SK-N-SH treated with all-trans-retinoic acid at 6 μM for 48 hours (cell line): Measurements from ENCODE around the gene CCL17.

Source experiments
- ATAC-seq: fragments of 200-7000 bp; cut with Tn5 transposase; 3 replicates; pipeline ENCODE4 v1.9.1; 2020; ENCODE audit warnings: mild to moderate bottlenecking, moderate library complexity
- ARNTL ChIP-seq: fragments of 450-650 bp; formaldehyde crosslinking; IDR thresholded peaks from 2 replicates; pipeline ENCODE4 v1.5.0; 2020; ENCODE audit warnings: low read depth, mild to moderate bottlenecking, moderate library complexity, borderline replicate concordance
- CREB5 ChIP-seq: fragments of 250-450 bp; sonication (Bioruptor Pico); IDR thresholded peaks from 2 replicates; pipeline ENCODE4 v1.5.1; 2020; ENCODE audit warnings: low read depth, mild to moderate bottlenecking, moderate library complexity
- CSDC2 ChIP-seq: fragments of 250-450 bp; sonication (Bioruptor Pico); IDR thresholded peaks from 2 replicates; pipeline ENCODE4 v1.5.0; 2020; ENCODE audit warnings: mild to moderate bottlenecking, moderate library complexity
- CSRNP3 ChIP-seq: fragments of 250-450 bp; sonication (Bioruptor Pico); IDR thresholded peaks from 2 replicates; pipeline ENCODE4 v1.5.1; 2021; ENCODE audit warnings: mild to moderate bottlenecking, moderate library complexity
- ESRRG ChIP-seq: fragments of 250-450 bp; sonication (Bioruptor Pico); IDR thresholded peaks from 2 replicates; pipeline ENCODE4 v1.6.1; 2021; ENCODE audit warnings: mild to moderate bottlenecking
- GLIS3 ChIP-seq: fragments of 250-450 bp; sonication (Bioruptor Pico); IDR thresholded peaks from 2 replicates; pipeline ENCODE4 v1.5.0; 2020; ENCODE audit warnings: mild to moderate bottlenecking, moderate library complexity
- ISL1 ChIP-seq: fragments of 250-450 bp; sonication (Bioruptor Pico); IDR thresholded peaks from 2 replicates; pipeline ENCODE4 v2.1.2; 2022; ENCODE audit warnings: mild to moderate bottlenecking, moderate library complexity
- OSR1 ChIP-seq: fragments of 250-450 bp; sonication (Bioruptor Pico); IDR thresholded peaks from 2 replicates; pipeline ENCODE4 v1.8.0; 2022; ENCODE audit warnings: moderate library complexity, mild to moderate bottlenecking, inconsistent platforms
- PATZ1 ChIP-seq: fragments of 250-450 bp; sonication (Bioruptor Pico); IDR thresholded peaks from 2 replicates; pipeline ENCODE4 v1.8.0; 2020; ENCODE audit warnings: mild to moderate bottlenecking, moderate library complexity, borderline replicate concordance
- PPARA ChIP-seq: fragments of 250-450 bp; sonication (Bioruptor Pico); IDR thresholded peaks from 2 replicates; pipeline ENCODE4 v1.5.0; 2020; ENCODE audit warnings: mild to moderate bottlenecking, borderline replicate concordance
- RARB ChIP-seq: fragments of 250-450 bp; sonication (Bioruptor Pico); IDR thresholded peaks from 2 replicates; pipeline ENCODE4 v1.8.0; 2021; ENCODE audit warnings: mild to moderate bottlenecking, moderate library complexity
- SNAI2 ChIP-seq: fragments of 250-450 bp; sonication (Bioruptor Pico); IDR thresholded peaks from 2 replicates; pipeline ENCODE4 v1.5.0; 2020; ENCODE audit warnings: mild to moderate bottlenecking, moderate library complexity
- TCF4 ChIP-seq: fragments of 250-450 bp; sonication (Bioruptor Pico); IDR thresholded peaks from 2 replicates; pipeline ENCODE4 v1.8.0; 2021; ENCODE audit warnings: mild to moderate bottlenecking, moderate library complexity, borderline replicate concordance
- TOX ChIP-seq: fragments of 250-450 bp; sonication (Bioruptor Pico); IDR thresholded peaks from 2 replicates; pipeline ENCODE4 v1.8.0; 2021; ENCODE audit warnings: mild to moderate bottlenecking, moderate library complexity, borderline replicate concordance
- TSHZ2 ChIP-seq: fragments of 250-450 bp; sonication (Bioruptor Pico); IDR thresholded peaks from 2 replicates; pipeline ENCODE4 v1.5.0; 2020; ENCODE audit warnings: mild to moderate bottlenecking, moderate library complexity
- ZC3H10 ChIP-seq: fragments of 250-450 bp; sonication (Bioruptor Pico); IDR thresholded peaks from 2 replicates; pipeline ENCODE4 v1.5.1; 2021; ENCODE audit warnings: mild to moderate bottlenecking, moderate library complexity
- ZFP3 ChIP-seq: fragments of 250-450 bp; sonication (Bioruptor Pico); IDR thresholded peaks from 2 replicates; pipeline ENCODE4 v1.5.0; 2020; ENCODE audit warnings: mild to moderate bottlenecking, moderate library complexity
- ZNF565 ChIP-seq: fragments of 450-650 bp; formaldehyde crosslinking; conservative IDR thresholded peaks from 2 replicates; pipeline ENCODE4 v1.5.0; 2020; ENCODE audit warnings: low read depth, mild to moderate bottlenecking, moderate library complexity
- ZNF70 ChIP-seq: fragments of 450-650 bp; formaldehyde crosslinking; IDR thresholded peaks from 2 replicates; pipeline ENCODE4 v1.5.0; 2020; ENCODE audit warnings: mild to moderate bottlenecking, moderate library complexity
- ZNF8 ChIP-seq: fragments of 450-650 bp; formaldehyde crosslinking; IDR thresholded peaks from 2 replicates; pipeline ENCODE4 v1.5.0; 2020; ENCODE audit warnings: mild to moderate bottlenecking, moderate library complexity
- TF ChIP-seq, protein P1 (sequence below): fragments of 250-450 bp; sonication (Bioruptor Pico); IDR thresholded peaks from 2 replicates; pipeline ENCODE4 v1.8.0; 2021; ENCODE audit warnings: low read depth, mild to moderate bottlenecking, moderate library complexity, borderline replicate concordance

Gene CCL17

GRCh38 chr16:57386381-57386951 lies 18.1 kb upstream of the CCL17 start:
- no peak for TF ChIP-seq ARNTL
- TF ChIP-seq ZNF565 (CRISPR knock-in tag) = no peak
- TF ChIP-seq CREB5 = no peak
- TF ChIP-seq, protein P1, sequence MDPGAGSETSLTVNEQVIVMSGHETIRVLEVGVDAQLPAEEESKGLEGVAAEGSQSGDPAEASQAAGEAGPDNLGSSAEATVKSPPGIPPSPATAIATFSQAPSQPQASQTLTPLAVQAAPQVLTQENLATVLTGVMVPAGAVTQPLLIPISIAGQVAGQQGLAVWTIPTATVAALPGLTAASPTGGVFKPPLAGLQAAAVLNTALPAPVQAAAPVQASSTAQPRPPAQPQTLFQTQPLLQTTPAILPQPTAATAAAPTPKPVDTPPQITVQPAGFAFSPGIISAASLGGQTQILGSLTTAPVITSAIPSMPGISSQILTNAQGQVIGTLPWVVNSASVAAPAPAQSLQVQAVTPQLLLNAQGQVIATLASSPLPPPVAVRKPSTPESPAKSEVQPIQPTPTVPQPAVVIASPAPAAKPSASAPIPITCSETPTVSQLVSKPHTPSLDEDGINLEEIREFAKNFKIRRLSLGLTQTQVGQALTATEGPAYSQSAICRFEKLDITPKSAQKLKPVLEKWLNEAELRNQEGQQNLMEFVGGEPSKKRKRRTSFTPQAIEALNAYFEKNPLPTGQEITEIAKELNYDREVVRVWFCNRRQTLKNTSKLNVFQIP (CRISPR knock-in tag) = no peak
- TF ChIP-seq TOX = no peak
- TF ChIP-seq OSR1 (CRISPR knock-in tag) = no peak
- no peak for TF ChIP-seq GLIS3 (CRISPR knock-in tag)
- no peak for TF ChIP-seq CSRNP3 (CRISPR knock-in tag)
- TF ChIP-seq ZNF8 (CRISPR knock-in tag) = no peak
- no peak for TF ChIP-seq CSDC2 (CRISPR knock-in tag)
- TF ChIP-seq PATZ1 (CRISPR knock-in tag) = no peak
- TF ChIP-seq ZFP3 = no peak
- no peak for TF ChIP-seq ZNF70 (CRISPR knock-in tag)
- TF ChIP-seq SNAI2 (CRISPR knock-in tag) = no peak
- no peak for TF ChIP-seq ZC3H10
- no peak for TF ChIP-seq RARB (CRISPR knock-in tag)
- TF ChIP-seq TSHZ2 (CRISPR knock-in tag) = no peak
- no peak for TF ChIP-seq TCF4 (CRISPR knock-in tag)
- TF ChIP-seq PPARA (CRISPR knock-in tag) = no peak
- TF ChIP-seq ESRRG (CRISPR knock-in tag) = no peak
- no peak for ATAC-seq

- ATAC-seq = no peak
- TF ChIP-seq CSRNP3 (CRISPR knock-in tag) (no peak), ARNTL (no peak), SNAI2 (CRISPR knock-in tag) (no peak), ZFP3 (no peak), ISL1 (no peak), PATZ1 (CRISPR knock-in tag) (no peak), PPARA (CRISPR knock-in tag) (no peak), CREB5 (no peak), ESRRG (CRISPR knock-in tag) (no peak)
- TF ChIP-seq, protein P1 (CRISPR knock-in tag) = no peak
These were observed 16.8 kb upstream of the CCL17 start for GRCh38 chr16:57387598-57388354.
